IPS-11a (cell line): Measurements from ENCODE around the gene EAF1.
"Not testable (repeated sequence)": the region's sequence is repeated elsewhere in the genome, so short reads cannot be mapped to it uniquely, and the experiment has no call there.

Experiments used
- H3K4me3 ChIP-seq: one replicate; pipeline ENCODE4 v1.5.1; 2013; ENCODE audit warnings: low read depth, low read length, control low read depth

EAF1 gene

DNA sequence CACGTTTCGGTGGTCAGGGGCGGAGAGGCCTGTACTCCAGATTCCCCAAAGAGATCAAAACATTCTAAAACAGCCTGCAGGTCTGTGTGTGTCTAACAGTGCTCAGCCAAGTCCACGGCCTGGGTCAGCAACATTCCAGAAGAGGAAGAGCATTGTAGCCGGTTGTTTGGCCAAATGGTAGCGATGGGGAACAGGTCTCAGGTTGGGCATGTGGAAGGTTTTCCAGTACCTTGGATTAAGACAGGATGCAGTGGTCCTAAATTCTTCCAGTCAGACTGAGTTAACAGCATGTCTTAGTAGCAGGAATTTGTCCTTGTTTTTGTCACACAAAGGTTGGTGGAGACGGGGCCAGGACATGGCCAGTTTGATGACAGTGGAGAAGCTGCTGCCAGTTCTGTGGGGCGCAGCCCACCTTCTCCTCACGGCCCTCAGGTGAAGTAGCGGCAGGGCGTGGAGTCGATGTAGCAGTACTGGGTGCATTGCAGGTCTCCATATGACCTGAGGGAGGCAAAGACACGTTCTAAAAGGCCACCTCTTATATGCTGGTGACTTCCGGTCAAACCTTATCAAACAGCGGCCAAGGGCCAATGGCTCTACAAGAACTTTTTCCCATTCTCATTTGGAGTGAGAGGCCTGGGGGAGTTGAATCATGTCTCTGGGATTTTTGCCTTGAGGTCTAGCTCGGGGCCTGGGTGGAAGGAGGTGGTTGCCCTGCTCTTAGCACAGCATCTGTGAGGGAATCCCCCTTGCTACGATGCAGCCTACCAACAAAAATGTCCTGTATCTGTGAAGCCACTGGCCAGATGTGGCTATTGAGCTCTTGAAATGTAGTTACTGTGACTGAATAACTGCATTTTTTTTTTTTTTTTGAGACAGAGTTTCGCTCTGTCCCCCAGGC is 24.1 kb downstream of the EAF1 start:
- no peak overlapping the region for H3K4me3 ChIP-seq

DNA sequence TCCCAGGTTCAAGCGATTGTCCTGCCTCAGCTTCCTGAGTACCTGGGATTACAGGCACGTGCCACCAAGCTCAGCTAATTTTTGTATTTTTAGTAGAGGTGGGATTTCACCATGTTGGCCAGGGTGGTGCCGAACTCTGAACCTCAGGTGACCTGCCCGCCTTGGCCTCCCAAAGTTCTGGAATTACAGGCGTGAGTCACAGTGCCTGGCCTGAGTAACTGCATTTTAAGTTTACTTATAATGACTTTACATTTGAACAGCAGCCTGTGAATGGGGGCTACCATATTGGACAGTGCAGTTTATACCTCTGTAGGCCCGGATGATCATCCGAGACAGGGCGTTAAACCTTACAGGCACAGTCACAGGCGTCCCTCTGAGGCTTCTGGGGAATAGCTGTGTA is 24.8 kb downstream of the EAF1 start:
- H3K4me3 ChIP-seq, result no peak overlapping the region

DNA sequence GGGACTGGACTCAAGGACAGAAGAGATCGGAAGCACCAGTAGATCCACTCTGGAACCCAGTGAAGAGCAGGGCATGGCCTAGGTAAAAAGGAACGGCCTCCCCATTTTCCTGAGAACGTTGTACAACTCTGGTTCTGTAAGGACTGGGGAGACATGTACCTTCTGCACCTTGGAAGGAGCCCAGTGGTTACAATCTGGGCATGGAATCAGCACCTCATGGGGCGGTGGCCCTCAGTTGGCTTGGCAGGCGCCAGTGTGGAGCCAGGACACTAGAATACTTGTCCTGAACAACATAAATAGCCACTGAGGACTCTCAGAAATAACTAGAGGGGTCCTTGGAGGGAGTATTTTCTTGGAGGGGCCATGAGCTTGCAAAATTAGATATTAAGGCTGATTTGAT is 25.6 kb downstream of the EAF1 start:
- H3K4me3 ChIP-seq, result no peak overlapping the region

DNA sequence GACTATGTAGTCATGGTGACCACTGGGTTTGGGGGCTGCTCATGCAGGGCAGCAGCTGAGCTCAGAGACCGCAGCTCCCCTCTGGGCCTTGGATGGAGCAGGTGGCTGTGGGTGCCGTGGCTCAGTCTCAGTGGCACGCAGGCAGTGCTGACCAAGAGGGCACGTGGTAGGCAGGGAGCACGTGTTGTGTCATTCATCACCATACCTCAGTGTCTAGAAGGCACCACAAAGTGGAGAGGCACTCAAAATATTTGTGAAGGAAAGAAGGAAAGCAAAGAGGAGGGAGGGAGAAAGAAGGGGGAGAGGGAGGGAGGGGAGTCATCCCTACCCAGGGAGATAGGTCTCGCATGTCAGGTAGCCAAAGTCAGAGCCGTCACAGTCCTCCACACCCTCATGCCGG is 26.1 kb downstream of the EAF1 start:
- no peak overlapping the region for H3K4me3 ChIP-seq

DNA sequence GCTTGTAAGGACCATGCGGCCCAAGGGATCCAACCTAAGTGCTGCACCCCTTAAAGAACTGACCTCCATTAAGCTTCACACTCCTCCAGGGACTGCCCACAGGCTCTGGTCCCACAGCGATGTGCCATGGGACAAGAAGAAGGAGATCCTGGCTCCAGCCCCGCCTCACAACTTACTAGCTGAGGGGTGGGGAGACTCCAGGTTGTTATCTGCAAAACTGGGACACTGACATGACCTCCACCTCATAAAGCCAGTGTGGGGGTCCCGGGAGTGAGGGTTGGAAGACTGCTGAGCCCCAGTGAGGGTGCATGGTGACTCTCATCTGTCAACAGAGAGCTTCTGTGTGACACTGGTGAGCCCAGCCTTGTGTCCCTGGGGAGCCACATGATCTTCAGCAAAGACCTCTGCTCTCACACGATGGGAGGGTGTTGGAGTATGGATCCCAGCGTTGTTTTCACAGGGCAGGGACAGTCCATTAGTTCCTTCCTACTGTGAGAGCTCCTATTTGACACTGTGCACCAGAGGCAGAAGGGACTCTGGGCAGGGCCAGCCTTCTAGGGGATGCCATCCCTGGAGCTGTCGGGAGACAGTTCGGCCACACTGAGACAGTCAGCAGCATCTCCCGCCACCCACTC is 26.7 kb downstream of the EAF1 start:
- no peak overlapping the region for H3K4me3 ChIP-seq

DNA sequence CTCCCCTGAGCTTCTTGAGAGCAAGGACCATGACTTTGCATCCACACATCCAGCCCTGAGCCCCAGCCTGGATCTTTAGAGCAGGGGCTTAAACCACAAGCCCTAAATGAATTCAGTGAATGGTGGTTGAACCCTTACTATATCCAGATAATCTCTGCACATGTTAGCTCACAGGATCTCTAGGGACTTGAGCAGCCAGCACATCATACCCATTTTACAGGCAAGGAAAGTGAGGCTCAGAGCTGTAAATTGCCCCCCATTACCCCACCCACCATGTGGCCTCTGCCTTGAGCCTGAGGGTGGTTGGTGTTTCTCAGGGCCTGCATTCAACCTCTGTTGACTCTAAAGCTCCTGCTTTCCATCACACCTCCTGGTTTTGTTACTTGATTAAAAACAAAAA is 27.6 kb downstream of the EAF1 start:
- H3K4me3 ChIP-seq, result no peak overlapping the region

DNA sequence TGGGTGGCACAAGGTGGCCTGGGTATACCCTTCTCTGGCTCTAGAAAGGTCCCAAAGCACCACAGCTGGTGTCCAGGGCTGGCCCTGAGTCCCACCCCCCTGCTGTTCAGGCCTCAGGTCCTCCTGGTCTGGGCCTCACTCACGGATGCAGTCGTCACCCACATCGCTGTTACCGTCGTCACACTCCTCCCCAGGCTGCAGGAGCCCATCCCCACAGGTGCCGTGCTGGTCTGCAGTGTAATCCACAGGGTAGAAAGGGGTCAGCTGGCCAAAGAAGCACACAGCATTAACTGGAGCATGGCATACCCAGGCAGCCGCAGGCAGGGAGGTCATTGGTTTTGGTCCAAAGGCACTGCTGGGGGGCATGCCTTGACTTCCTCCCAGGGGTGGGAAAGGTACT is 28.4 kb downstream of the EAF1 start:
- H3K4me3 ChIP-seq, result no peak overlapping the region

DNA sequence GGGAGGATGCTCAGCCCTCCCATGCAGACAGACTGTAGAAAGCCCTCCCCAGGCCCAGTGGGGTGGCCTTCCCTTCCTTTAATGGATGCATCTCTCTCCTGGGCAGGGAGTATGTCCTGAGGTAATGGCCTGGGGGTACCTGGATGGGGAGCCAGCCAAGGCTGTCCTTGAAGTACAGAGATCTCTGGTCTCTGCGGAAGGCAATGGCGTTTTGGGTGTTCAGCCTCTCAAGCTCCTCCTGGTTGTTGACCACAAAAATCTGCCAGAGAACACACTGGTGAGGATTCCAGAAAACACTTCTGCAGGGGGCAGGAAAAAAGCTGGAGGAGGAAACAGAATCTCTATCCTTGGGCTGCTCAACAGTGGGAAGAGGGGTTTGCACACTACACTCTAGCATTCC is 28.9 kb downstream of the EAF1 start:
- no peak overlapping the region for H3K4me3 ChIP-seq

DNA sequence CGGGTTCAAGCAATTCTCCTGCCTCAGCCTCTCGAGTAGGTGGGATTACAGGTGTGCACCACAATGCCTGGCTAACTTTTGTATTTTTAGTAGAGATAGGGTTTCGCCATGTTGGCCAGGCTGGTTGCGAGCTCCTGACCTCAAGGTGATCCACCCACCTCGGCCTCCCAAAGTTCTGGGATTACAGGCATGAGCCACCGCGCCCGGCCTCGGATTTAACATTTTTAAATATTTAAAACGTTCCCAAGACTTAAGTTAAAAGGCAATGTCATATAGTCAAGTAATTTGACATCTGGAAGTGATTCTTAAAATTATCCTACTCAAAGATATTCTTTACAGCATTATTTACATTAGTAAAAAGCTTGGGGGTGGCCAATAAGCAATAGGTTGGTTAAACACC is 29.5 kb downstream of the EAF1 start:
- not testable (repeated sequence) for H3K4me3 ChIP-seq

DNA sequence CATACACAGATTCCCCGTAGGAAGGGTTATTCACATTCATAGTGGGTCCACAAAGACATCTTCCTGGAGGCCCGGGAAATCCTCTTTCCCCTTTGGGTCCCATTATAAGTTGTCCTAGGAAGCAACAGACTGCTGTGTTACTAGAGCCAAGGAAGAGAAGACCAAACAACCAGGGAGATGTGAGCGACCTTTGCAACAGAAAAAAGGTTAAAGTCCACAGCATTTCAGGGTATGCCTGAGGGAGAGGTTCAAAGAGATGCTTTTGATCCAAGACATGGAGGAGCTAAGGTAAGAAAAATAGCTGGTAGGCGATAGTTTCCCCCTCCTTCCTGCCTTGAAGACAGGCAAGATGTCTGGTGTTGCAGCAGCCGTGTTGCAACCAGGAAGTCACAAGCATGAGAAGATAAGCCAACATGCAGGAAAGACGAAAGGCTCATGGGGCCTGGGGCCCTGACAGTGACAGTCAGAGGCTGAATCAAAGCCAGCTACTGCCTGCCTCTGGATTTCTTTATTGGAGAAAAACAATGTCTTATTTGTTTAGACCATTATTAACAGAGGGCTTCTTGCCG is 30.9 kb downstream of the EAF1 start:
- no peak overlapping the region for H3K4me3 ChIP-seq

DNA sequence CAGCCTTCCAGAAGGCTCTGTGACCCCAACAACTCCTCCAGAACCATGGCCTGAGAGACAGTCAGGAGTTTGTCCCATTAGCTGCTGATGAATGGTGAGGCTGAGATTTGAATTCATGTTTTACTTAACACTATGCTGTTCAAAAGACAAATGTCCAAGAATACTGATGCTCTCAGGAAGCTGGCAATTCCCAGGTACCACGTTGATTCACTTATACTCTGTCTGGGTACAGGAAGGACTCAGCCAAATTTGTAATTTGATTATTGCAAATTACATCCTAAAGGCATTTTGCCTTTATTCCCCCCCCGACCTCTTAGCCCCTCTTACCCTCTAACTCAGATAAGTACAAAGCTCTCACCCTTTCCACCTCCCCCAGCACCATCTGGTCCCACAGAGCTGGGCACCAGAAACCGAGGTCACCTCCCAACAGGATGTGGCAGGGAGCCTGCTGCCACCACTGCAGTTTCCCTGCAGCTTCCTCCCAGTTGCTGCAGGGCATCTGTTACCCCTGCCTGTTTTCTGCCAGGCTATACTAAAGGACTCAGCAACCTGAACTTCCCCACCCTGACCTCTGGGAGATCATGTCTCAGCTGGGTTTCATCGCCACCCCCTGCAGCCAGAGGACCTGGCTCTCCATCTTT is 33.6 kb downstream of the EAF1 start:
- H3K4me3 ChIP-seq, result no peak overlapping the region

DNA sequence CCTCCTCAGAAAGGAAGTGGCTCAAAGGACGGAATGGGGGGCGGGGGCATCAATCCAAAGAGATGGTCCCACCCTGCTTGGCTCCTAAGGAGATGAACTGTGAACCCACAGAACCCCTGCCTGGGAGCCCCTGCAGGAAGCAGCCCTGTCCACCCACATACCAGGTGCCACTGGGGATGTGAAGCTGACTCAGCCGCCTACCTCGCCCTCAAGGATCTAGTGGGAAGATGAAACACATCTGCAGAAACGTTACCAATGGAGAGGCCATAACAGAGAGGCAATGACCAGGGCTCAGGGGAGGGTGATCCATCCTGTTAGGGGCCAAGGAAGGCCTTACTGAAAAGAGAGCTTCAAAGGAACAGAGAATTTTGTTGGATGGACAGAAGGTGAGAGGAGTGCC is 35.1 kb downstream of the EAF1 start:
- no peak overlapping the region for H3K4me3 ChIP-seq

DNA sequence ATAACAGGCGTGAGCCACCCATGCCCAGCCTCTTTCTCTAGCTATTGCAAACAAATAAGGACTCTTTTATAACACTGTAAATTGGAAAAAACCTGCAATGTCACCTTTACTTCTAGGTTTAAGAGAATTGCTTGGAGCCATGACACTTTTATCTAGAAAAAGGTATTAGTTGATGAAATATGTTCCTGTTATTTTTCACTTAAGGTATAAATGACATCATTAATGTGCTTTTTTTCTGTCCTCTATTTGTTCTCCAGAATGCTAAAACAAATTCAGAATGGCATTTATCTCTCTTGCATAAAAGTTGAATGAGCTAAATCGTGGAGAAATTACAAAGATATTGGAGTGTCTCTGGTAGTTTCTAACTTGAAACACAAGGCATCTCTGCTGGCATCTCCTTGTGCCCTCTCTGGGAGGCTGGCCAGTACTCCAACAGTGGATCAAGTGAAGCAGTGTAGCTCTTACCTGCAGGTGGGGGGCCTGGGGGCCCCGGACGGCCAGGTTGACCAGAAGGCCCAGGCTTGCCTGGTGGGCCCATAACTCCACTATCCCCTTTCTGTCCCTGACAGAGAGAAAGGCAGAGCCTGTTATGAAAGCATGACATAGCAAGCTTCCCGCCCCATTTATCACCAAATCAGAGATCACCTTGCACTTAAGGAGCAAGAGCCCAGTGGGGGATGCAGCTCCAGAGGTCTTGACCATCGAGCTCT is 38.6 kb downstream of the EAF1 start:
- H3K4me3 ChIP-seq, result no peak overlapping the region

DNA sequence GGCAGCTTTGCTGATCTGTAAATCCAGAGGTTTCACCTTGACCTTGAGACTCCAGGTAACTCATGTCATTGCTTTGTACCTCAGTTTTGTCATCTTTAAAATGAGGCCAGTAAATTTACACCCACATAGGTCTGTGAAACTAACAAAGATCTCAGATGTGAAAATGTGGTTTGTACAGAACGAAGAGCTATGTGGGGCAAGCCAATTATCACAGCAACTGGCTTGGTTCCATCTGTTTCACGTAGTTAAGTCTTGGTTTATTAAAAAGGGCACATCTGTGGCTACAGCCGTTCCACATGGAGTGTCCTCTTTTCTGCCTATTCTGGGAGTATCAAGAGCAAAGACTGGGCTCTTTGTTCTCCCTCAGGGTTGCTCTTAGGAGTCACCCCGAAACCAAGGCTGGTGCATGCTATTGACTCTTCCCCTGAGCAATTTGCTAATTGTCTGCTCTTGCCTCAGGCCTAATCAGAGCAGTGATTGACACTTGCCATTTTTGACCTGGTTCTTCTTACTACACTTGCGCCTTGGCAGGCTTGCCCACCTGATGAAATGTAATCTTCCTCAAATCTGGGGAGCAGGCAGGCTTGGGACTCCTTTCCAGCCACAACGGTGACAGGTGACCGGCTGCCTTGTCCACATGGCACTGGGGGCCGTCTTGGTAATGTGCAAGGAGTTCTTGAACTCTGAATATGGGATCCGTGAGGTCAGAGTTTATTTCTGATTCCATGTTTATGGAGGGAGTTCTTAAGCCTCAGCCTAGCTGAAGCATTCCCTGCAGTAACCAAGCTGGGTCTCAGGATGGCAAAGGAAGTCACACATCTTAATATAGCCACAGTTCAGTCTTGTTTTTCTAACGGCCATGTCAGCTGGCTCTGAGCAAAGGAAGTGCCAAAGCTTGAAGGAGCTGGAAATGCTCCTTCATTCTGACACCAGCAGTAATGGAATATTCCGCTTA is 40.1 kb downstream of the EAF1 start:
- H3K4me3 ChIP-seq, result no peak overlapping the region

DNA sequence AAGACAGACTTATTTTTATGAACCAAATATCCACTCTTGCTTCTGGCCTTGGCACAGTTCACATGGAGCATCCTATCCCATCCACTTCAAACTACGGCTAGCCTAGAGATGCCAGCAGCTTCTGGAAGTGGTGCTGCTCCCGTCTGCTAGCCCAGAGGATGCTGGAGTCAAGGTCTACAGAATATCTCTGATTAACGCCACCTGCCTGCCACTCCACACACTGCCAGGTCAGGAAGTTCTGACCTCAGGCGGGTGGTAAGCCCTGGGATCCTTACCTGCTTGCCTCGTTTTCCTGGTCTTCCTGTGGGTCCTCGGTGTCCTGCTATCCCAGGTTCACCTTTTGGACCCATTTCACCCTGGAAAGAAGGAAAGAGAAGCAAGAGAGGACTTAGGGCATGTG is 42.9 kb downstream of the EAF1 start:
- no peak overlapping the region for H3K4me3 ChIP-seq

DNA sequence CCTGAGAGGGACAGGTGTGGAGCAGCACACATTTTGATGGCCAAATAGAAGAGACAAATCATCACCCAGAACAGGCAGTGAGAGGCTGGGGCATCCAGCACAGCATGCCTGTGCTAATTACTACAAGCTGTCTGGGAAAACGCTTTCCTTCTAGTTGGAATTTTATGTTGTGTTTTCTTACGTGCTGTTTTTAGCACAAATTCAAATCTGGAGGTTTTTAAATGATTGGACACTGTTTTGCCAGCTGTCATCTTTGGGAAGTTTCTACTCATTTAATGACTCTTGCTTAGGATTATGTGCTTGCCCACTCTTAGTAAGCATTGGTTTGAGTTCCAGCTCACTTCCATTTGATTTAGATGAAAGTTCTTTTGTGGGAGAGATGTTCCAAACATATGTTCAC is 43.5 kb downstream of the EAF1 start:
- no peak overlapping the region for H3K4me3 ChIP-seq

DNA sequence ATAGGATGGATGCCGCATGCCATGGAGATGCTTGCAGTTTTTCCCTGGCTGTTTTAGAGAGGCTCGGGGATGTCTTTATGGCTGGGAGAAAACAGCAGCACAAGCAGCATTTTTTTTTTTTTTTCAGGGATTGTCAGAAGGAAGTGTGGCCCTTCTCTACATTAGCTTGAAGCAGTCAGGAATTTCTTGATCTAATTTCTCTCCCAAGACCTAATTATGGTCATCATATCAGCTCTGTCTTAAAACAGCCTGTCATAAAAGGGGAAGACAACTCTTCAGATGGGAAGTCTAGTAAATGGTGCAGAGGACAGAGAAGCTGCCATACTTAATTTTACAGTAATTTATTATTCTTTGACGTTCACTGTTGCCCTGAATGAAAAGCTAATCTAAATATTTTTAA is 44.5 kb downstream of the EAF1 start:
- H3K4me3 ChIP-seq, result no peak overlapping the region

DNA sequence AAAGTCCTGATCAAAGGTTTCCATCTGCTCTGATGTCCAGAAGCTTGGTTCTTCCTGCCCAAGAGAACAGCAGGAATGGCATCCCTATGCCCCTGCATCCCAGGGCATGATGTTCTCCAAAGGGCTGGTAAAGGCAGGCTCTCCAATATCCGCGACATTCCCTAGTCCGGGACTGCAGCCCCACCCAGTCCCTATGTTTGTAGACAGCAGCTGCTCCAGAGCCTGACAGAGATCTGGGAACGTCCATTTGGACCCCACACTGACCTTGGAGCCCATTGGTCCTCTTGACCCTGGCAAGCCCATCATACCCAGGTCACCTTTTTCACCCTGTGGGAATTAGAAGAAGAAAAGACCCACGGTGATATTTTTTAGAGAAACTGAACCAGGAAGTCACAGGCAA is 47.8 kb downstream of the EAF1 start:
- no peak overlapping the region for H3K4me3 ChIP-seq

DNA sequence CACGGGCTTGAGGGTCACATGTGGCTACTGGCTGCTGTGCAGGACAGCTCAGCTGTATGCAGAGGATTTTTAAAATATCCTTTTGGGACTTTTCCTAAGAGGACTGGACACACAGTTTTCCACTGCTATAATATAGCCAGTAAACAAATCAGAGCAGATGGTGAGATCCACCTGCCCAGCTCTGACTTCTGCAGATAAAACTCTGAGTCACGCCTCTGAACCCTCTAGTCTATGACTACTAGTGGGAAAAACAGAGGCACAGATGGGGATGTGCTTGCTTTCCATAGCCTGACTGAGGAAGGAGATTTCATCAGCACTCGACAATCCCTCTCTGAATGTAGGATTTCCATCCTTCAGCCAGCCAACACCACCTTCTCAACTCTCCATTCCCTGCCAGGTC is 49.0 kb downstream of the EAF1 start:
- H3K4me3 ChIP-seq, result no peak overlapping the region
